ENCODE data around the gene NEMP2.

The NEMP2 gene

DNA sequence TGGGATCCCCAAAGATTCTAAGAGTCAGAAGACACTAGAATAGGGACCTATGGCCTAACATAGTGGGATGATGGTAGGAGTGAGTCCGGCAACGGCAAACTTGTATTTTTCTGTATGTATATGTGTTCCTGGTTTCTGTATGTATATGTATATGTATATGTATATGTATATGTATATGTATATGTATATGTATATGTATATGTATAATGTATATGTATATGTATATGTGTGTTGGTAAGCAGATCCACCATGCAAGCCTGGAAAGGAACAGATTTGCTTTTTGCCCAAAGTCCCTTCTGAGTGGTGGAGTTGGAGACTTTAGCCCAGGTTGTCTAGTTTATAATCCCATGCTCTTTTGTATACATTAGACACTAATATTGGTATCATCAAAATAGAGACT is 79.7 kb downstream of the NEMP2 start:
- peaks cover 34% of the 10 kb centered on the region for H3K79me2 ChIP-seq
- no peak overlapping the region for H2AFZ ChIP-seq
- H3K4me1 ChIP-seq: peaks cover 27% of the 10 kb centered on the region
- H3K9ac ChIP-seq: no peak overlapping the region
- H3K4me2 ChIP-seq (ENCODE audit: low read length): no peak overlapping the region
- H3K27me3 ChIP-seq (ENCODE audit: control insufficient read depth, insufficient read depth, low read length): no peaks in the 10 kb centered on the region
- H3K27ac ChIP-seq: no peak overlapping the region
- no peaks in the 10 kb centered on the region for H3K9me3 ChIP-seq (ENCODE audit: control insufficient read depth, low read length)
- no peak overlapping the region for H3K4me3 ChIP-seq (ENCODE audit: low read depth, low read length)
- H3K36me3 ChIP-seq (ENCODE audit: control insufficient read depth, insufficient read depth, low read length): no peaks in the 10 kb centered on the region
- TF ChIP-seq, protein P1, sequence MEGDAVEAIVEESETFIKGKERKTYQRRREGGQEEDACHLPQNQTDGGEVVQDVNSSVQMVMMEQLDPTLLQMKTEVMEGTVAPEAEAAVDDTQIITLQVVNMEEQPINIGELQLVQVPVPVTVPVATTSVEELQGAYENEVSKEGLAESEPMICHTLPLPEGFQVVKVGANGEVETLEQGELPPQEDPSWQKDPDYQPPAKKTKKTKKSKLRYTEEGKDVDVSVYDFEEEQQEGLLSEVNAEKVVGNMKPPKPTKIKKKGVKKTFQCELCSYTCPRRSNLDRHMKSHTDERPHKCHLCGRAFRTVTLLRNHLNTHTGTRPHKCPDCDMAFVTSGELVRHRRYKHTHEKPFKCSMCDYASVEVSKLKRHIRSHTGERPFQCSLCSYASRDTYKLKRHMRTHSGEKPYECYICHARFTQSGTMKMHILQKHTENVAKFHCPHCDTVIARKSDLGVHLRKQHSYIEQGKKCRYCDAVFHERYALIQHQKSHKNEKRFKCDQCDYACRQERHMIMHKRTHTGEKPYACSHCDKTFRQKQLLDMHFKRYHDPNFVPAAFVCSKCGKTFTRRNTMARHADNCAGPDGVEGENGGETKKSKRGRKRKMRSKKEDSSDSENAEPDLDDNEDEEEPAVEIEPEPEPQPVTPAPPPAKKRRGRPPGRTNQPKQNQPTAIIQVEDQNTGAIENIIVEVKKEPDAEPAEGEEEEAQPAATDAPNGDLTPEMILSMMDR (IDR thresholded peaks at IDR 0.05): no peak

Measured in parathyroid adenoma (tissue), 2 donors.